ENCODE measurements around the gene FBRSL1.

GRCh38 chr12:132541996-132542395 lies 52.0 kb downstream of the FBRSL1 start:
- no peak for TF ChIP-seq POLR2AphosphoS5 (IDR thresholded peaks at IDR 0.05; ENCODE audit: low read depth, low read length)
- no peak for TF ChIP-seq REST (IDR thresholded peaks at IDR 0.05; ENCODE audit: insufficient read depth in 1 of 2, low read depth in 2 of 2, low read length in 2 of 2)

Data from PFSK-1 (cell line).